GM19438 (cell line): ENCODE results near the gene SLC25A48.

Source experiments
- ATAC-seq: cut with Tn5 transposase; IDR thresholded peaks from one replicate; pipeline ENCODE4 v1.9.1; 2021; ENCODE audit warnings: low read depth; ENCODE audit not compliant: unreplicated experiment

The SLC25A48 gene

GRCh38 chr5:135879591-135879990 lies 45.1 kb downstream of the SLC25A48 start:
- no peak for ATAC-seq

GRCh38 chr5:135880278-135880677 lies 45.8 kb downstream of the SLC25A48 start:
- ATAC-seq = no peak

DNA sequence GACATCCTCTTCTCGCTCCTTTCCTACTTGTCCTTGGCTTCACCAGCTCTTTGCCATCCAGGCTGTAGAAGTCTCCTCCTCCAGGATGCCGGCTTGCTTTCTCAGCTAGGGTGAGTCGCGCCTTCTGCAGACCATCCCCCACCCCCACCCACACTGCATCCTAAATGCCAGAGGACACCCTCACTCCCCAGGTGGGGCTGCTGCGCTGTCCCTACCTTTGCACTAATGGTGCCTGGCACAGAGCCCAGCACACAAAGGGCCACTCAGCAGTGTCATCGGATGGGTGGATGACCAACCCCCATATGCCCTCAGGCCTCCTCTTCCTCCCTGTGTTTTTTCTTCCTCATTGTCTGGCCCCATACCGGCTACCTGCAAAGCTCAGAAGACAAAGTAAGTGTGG lies 46.3 kb downstream of the SLC25A48 start:
- no peak for ATAC-seq

DNA sequence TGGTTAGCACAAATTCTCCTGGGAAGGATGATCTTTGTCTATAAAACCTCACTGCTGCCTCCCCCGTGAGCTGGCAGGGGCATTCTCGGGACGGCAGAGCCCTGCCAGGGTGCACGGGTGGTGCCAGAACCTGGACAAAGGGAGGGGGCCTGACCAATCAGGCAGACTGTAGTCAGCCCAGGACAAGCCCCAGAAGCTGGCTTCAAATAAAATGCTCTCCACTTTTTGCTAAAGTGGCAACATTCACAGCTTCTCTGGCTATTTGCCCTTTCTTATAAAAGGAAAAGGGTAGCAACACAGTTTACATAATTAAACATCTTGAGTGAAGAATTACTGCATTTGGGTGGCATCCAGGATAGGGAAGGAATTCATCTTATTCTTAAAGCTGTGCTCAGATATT lies 46.8 kb downstream of the SLC25A48 start:
- ATAC-seq = no peak

- no peak for ATAC-seq
These were observed 47.4 kb downstream of the SLC25A48 start for GRCh38 chr5:135881819-135882218.

DNA sequence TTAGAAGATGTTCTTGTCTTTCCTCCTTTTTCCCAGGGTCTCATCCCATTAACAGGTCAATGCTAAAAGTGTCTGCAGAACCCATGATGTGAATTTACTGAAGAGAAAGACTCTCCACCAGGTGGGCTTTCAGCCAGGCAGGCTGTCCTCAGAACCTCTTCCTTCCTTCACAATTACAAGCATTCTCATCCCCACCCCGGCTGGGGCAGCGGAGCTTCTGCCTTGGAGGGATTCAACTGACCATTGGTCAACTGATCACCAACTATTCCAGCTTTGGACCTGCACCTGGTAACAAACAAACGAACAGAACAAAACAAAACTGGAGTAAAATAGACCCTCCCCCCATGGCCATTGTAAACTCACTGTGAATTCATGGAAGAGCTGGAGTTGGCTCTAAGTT lies 48.6 kb downstream of the SLC25A48 start:
- no peak for ATAC-seq

- no peak for ATAC-seq
These were observed 49.0 kb downstream of the SLC25A48 start for GRCh38 chr5:135883441-135883840.

DNA sequence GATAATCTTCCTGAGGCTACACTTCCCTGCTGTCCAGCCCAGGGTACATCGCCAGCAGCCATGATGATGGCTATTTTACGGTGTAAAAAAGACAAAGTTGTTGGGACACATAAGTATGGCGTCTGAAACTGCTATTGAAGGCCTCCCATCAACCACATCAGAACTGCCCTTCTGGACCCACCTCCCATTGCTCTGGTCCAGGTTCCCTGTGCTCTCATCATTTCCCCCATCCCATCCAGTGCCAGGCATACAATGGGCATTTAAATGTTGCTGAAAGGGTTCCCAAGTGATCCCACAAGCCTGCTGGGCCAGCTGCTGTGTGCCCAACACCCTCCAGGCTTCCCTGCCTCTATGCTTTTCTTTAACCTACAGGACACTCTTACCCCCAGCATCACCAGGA lies 50.6 kb downstream of the SLC25A48 start:
- ATAC-seq = no peak

DNA sequence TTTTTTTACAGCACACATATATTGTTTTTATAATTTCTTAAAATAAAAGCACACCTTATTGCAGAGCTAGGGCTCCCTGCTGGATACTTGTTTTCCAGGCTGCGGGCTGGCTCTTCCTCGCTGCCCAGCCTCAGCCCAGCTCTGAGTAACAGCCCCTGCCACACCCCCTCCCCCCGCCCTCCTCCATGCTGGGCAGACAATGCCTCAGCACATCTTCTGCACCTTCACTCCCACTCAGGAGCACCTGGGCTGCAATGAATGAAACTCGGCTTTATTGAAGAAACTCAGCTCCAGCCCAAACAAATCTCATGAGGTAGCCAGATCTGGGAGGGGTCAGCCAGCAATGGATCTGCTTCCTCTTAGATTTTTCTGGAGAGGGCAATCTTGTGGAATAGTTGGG lies 51.7 kb downstream of the SLC25A48 start:
- no peak for ATAC-seq

- ATAC-seq = peak; percentile 89
These were observed 53.0 kb downstream of the SLC25A48 start for GRCh38 chr5:135887447-135887864.

DNA sequence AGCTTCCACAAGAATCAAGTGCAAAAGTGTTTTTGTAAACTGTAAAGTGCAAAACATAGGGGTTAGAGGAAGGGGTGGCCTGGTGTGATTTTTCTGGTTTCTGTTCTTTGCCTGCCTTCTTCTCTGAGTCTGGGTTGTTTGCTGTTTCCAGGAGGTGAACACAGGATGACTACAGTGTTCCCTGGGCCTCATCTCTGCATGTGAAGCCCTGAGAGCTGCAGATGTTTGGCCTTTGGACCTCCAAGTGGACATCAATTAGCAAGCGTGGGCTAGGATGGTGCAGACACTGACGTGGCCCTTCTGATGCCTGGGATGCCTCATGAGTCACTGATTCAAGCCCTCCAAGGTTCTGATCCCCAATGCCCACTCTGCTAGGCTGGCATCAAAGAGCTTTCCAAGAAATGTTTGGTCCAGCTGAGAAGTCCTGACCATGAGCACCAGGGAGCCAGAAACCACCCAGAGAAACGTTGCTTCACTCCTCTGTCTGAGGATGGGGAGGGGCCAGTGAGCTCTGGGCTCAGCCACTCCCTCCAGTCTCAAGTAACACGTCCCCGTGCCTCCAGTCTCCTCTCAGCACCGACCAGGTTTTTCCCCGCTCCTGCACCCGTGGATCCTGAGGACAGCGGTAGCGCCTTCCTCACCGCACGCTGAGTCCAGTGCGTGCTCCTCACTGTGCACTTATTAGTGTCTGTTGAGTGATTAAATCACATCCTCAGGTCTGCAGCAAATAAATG lies 53.6 kb downstream of the SLC25A48 start:
- ATAC-seq = no peak

DNA sequence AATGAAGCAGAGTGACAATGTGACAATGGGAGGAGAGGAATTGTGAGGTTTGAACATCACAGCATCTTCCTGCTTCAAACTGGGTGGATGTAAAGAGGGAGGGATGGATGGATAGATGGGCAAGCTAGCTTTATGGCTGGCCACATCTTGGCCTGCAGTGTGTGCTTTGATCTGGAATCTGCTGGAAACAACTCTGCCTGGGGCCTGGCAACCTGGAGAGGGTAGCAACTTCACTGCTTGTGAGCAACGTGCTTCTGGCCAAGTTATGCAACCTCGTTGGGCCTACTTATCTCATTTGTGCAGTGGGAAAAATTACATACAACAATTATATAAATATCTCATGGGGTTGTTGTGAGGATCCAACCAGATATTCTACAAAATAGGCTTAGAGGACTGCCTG lies 55.8 kb downstream of the SLC25A48 start:
- ATAC-seq = no peak

- ATAC-seq = peak; percentile 52
These were observed 56.4 kb downstream of the SLC25A48 start for GRCh38 chr5:135890867-135891266.

DNA sequence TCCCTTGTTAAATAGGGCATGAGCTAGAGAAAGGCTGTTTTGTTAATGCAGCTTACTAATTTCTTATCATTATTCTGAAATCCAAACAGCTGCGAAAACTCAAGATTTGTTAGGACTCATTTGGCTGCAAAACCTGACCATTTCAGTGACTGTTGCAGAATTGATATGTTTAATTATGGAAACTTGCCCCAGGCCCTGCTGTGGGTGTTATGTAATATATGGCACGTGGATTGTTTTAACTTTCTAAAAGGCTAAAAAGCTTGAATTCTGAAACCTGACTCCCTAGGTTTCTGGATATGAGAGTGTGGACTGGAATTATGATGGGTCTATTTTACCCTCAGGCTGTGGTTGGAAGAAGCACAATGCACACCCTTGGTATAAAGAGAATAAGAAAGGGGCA lies 56.8 kb downstream of the SLC25A48 start:
- ATAC-seq = no peak

DNA sequence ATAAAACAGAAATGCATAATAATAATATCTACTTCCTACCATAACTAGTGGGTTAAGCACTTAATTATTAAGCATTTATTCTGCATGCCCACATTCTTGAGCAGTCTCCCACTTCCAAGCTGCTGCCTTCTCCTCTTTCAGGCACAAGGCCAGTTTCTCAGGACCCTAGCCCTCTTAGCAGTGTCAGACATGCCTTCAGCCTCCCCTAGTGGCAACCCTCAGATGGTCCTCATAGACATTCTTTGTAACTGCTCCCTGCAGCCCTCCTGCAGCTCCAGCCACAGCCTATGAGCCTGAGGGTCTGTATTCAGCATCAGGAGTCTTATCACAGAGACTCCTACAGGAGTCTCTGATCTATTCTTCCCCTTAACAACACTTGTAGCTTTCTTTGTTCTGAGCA lies 57.3 kb downstream of the SLC25A48 start:
- ATAC-seq = no peak

DNA sequence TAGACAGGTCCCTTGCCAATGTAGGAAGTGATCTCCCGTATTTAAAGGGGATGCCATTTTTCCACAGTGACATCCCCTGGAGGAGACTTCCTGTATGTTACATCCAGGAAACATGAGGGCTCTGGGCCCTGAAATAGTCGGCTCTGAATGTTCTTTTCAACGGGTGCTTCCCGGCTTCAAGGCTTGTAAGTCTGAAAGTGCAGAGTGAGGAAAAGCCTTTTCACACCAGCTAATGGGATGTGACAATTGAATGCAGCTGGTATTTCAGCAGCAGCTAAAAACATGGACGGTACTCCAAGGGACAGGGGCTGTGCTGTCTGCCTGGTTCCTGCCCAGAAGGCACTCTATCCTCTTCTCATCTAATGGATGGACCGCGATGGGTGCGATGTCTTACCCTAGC lies 59.8 kb downstream of the SLC25A48 start:
- no peak for ATAC-seq

GRCh38 chr5:135894789-135895188 lies 60.3 kb downstream of the SLC25A48 start:
- no peak for ATAC-seq

DNA sequence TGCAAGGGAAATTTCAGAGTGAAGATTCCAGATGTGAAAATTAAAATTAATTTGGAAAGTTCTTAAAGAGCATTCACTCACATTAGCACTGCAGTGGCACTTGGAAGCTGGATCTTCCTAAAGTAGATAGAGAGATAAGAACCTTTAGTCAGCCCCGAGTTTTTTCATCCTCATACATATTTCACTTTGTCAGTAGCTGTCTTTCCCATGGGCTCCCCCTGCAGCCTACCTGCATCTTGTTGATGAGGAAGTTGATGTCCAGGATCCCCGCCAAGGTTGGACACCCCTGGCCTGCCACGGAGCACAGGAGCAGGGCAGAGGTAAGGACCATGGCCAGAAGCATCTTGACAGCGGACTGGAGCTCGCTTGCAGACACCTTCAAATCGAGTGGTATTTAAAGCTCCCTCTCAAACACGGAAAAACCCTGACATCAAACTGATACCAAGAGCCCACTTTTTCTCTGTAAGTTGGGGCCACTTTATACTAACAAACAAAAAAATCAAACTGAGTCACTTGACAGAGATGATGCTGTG lies 61.1 kb downstream of the SLC25A48 start, which contains the start of gene IL9:
Gene IL9 (minus strand): TSS at position 368 of the 533 bp plus-strand sequence. CDS start 25 bp downstream, at position 343.
- ATAC-seq = no peak

GRCh38 chr5:135898651-135899050 lies 64.2 kb downstream of the SLC25A48 start:
- ATAC-seq = no peak

- no peak for ATAC-seq
These were observed 65.8 kb downstream of the SLC25A48 start for GRCh38 chr5:135900276-135900675.

GRCh38 chr5:135901633-135902032 lies 67.2 kb downstream of the SLC25A48 start:
- ATAC-seq = no peak

DNA sequence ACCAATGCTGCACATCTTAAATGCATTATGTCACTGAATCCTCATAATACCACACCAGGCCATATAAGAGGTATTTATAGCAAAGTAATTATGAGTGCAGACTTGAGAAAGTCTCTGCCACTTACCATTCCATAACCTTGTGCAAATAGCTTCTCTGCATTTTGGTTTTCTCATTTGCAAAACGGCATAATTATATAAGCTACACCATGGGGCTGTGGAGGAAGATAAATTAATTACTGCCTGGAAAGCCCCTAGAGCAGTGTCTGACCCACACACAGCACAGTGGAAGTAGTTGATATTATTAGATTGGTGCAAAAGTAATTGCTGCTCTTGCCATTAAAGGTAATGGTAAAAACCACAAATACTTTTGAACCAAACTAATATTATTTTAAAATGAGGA lies 70.7 kb downstream of the SLC25A48 start:
- no peak for ATAC-seq
